IMR-90 (cell line): ENCODE data around the gene CMBL. TPM values are rescaled to one million over a fixed set of nuclear protein-coding genes. Genes with fewer than 3 reads are reported as not detected.
A peak's percentile ranks its signal among the peaks of the same experiment; 100 is the strongest.

ENCODE experiments used
- ATAC-seq: fragments of 200-7000 bp; cut with Tn5 transposase; 2 replicates; pipeline ENCODE4 v1.9.1; 2020; ENCODE audit warnings: low read depth, mild to moderate bottlenecking, moderate library complexity
- BruUV-seq: library from RNA; stranded (reverse); fragments of 400-500 nt; replicated peaks from 2 replicates; lab custom pipeline; 2021; lab: Mats Ljungman, UMichigan
- CTCF ChIA-PET: fragments of 300-600 bp; formaldehyde crosslinking; extraction: SDS; loops from one replicate; lab custom pipeline; 2021; ENCODE audit warnings: antibody characterized with exemption; lab: Yijun Ruan, JAX
- POLR2A ChIA-PET: fragments of 300-600 bp; sonication (Branson Sonifier 250); formaldehyde crosslinking; loops from one replicate; lab custom pipeline; 2022; ENCODE audit warnings: antibody characterized with exemption; ENCODE audit not compliant: unreplicated experiment; lab: Charles Lee
- DNase-seq: peaks from one replicate; pipeline ENCODE4 v3.0.0; 2013
- H2AFZ ChIP-seq: replicated peaks from 2 replicates; pipeline ENCODE3; 2013; ENCODE audit warnings: low read length, mild to moderate bottlenecking; ENCODE audit not compliant: poor library complexity
- H2AK5ac ChIP-seq: 2 replicates; pipeline ENCODE4 v1.6.1; 2013; ENCODE audit warnings: low read depth, low read length, inconsistent platforms
- H2AK9ac ChIP-seq: replicated peaks from 2 replicates; pipeline ENCODE3; 2013; ENCODE audit warnings: mild to moderate bottlenecking, low read depth, low read length, moderate library complexity; ENCODE audit not compliant: poor library complexity
- H2BK120ac ChIP-seq: 2 replicates; pipeline ENCODE4 v1.6.1; 2013; ENCODE audit warnings: low read depth, low read length, inconsistent platforms
- H2BK15ac ChIP-seq: 3 replicates; pipeline ENCODE4 v1.6.1; 2013; ENCODE audit warnings: low read depth, low read length, inconsistent platforms
- H2BK20ac ChIP-seq: 2 replicates; pipeline ENCODE4 v1.6.1; 2013; ENCODE audit warnings: low read depth, mild to moderate bottlenecking, inconsistent platforms, low read length, moderate library complexity
- H2BK5ac ChIP-seq: 2 replicates; pipeline ENCODE4 v1.6.1; 2013; ENCODE audit warnings: mild to moderate bottlenecking, low read depth, low read length, inconsistent platforms; ENCODE audit not compliant: poor library complexity, severe bottlenecking
- H3K14ac ChIP-seq: replicated peaks from 2 replicates; pipeline ENCODE4 v1.6.1; 2013; ENCODE audit warnings: low read depth, low read length, inconsistent platforms
- H3K18ac ChIP-seq: 2 replicates; pipeline ENCODE4 v1.6.1; 2013; ENCODE audit warnings: low read depth, low read length, control low read depth
- H3K23ac ChIP-seq: 2 replicates; pipeline ENCODE4 v1.6.1; 2013; ENCODE audit warnings: low read depth, low read length, inconsistent platforms
- H3K27ac ChIP-seq: 2 replicates; pipeline ENCODE4 v1.5.1; 2013; ENCODE audit warnings: mild to moderate bottlenecking, control low read depth, low read length; ENCODE audit not compliant: insufficient read depth
- H3K27me3 ChIP-seq: 2 replicates; pipeline ENCODE4 v1.6.1; 2013; ENCODE audit warnings: low read length; ENCODE audit not compliant: control insufficient read depth, insufficient read depth
- H3K36me3 ChIP-seq: 2 replicates; pipeline ENCODE4 v1.6.1; 2013; ENCODE audit warnings: low read length, mixed read lengths; ENCODE audit not compliant: control insufficient read depth, insufficient read depth
- H3K4ac ChIP-seq: 2 replicates; pipeline ENCODE4 v1.6.1; 2013; ENCODE audit warnings: low read depth, low read length, inconsistent platforms
- H3K4me1 ChIP-seq: 2 replicates; pipeline ENCODE4 v1.6.1; 2013; ENCODE audit warnings: low read length, mixed read lengths; ENCODE audit not compliant: control insufficient read depth, insufficient read depth
- H3K4me2 ChIP-seq: 2 replicates; pipeline ENCODE4 v1.6.1; 2013; ENCODE audit warnings: low read depth, mild to moderate bottlenecking, control low read depth, low read length, moderate library complexity
- H3K4me3 ChIP-seq: 2 replicates; pipeline ENCODE4 v1.5.1; 2013; ENCODE audit warnings: low read depth, mild to moderate bottlenecking, control low read depth, low read length, moderate library complexity; ENCODE audit not compliant: insufficient read depth
- H3K56ac ChIP-seq: 2 replicates; pipeline ENCODE4 v1.6.1; 2013; ENCODE audit warnings: low read length, inconsistent platforms; ENCODE audit not compliant: insufficient read depth; ENCODE audit errors: extremely low read depth
- H3K79me1 ChIP-seq, 2 experiments: 2 replicates each; pipeline ENCODE4 v1.6.1; 2013; ENCODE audit warnings: low read length in 2 of 2, inconsistent platforms in 1 of 2, low read depth in 1 of 2
- H3K9ac ChIP-seq: 2 replicates; pipeline ENCODE4 v1.6.1; 2013; ENCODE audit warnings: low read depth, low read length, control low read depth
- H3K9me1 ChIP-seq: 2 replicates; pipeline ENCODE4 v1.6.1; 2013; ENCODE audit warnings: low read length, inconsistent platforms; ENCODE audit not compliant: insufficient read depth
- H3K9me3 ChIP-seq: 2 replicates; pipeline ENCODE4 v1.6.1; 2013; ENCODE audit warnings: low read length; ENCODE audit not compliant: control insufficient read depth, insufficient read depth
- H4K20me1 ChIP-seq: 2 replicates; pipeline ENCODE4 v1.6.1; 2013; ENCODE audit warnings: low read length, inconsistent platforms; ENCODE audit not compliant: insufficient read depth
- H4K5ac ChIP-seq: 2 replicates; pipeline ENCODE4 v1.6.1; 2013; ENCODE audit warnings: mild to moderate bottlenecking, low read depth, low read length, control low read depth
- H4K8ac ChIP-seq, 2 experiments: 2 replicates each; pipeline ENCODE4 v1.6.1; 2013; ENCODE audit warnings: low read depth in 2 of 2, low read length in 2 of 2, control low read depth in 1 of 2, inconsistent platforms in 1 of 2
- H4K91ac ChIP-seq: 2 replicates; pipeline ENCODE4 v1.6.1; 2013; ENCODE audit warnings: low read depth, low read length, inconsistent platforms; ENCODE audit not compliant: insufficient read depth
- BHLHE40 ChIP-seq: fragments of 150-350 bp; IDR thresholded peaks from 2 replicates; pipeline ENCODE4 v1.6.1; 2016; ENCODE audit warnings: mild to moderate bottlenecking, low read depth, low read length
- CHD1 ChIP-seq: IDR thresholded peaks from 2 replicates; pipeline ENCODE4 v1.6.1; 2012; ENCODE audit warnings: low read depth, low read length, improper control_type of control experiment
- MAFK ChIP-seq: IDR thresholded peaks from 2 replicates; pipeline ENCODE4 v1.6.1; 2012; ENCODE audit warnings: low read depth, low read length, improper control_type of control experiment
- MAZ ChIP-seq: IDR thresholded peaks from 2 replicates; pipeline ENCODE4 v1.6.1; 2012; ENCODE audit warnings: low read depth, mild to moderate bottlenecking, low read length, improper control_type of control experiment, moderate library complexity, borderline replicate concordance
- MXI1 ChIP-seq: IDR thresholded peaks from 2 replicates; pipeline ENCODE4 v1.6.1; 2012; ENCODE audit warnings: low read depth, mild to moderate bottlenecking, low read length, moderate library complexity, borderline replicate concordance
- NFE2L2 ChIP-seq: fragments of 150-350 bp; IDR thresholded peaks from 2 replicates; pipeline ENCODE4 v1.6.1; 2016; ENCODE audit warnings: low read depth, mild to moderate bottlenecking, low read length
- POLR2A ChIP-seq: IDR thresholded peaks from 2 replicates; pipeline ENCODE4 v1.6.1; 2012; ENCODE audit warnings: mild to moderate bottlenecking, low read depth, low read length
- WGBS, 2 experiments: methylation state at CpG; one replicate each; pipeline versions ENCODE4 v1.1.5 to v1.1.7; 2013; ENCODE audit warnings: missing lambda C conversion rate in 2 of 2; ENCODE audit not compliant: insufficient read length in 1 of 2; ENCODE audit errors: extremely low coverage in 2 of 2; 5-methylcytosine and 5-hydroxymethylcytosine counted together
- dilution Hi-C: fragments of 300-500 bp; cut with HindIII; formaldehyde crosslinking; loops from one replicate; pipeline ENCODE4 v1.14.3; 2018; ENCODE audit warnings: low sequenced_read_pairs; ENCODE audit not compliant: unreplicated experiment
- in situ Hi-C: fragments of 300-500 bp; cut with MboI; formaldehyde crosslinking; loops from 3 replicates; pipeline ENCODE4 v1.14.3; 2019; ENCODE audit warnings: low sequenced_read_pairs, inconsistent platforms, mixed read lengths
- intact Hi-C: fragments of 100-400 bp; cut with micrococcal nuclease; formaldehyde crosslinking; loops from 2 replicates; pipeline ENCODE4 v1.10.0; 2022
- polyA plus RNA-seq, 3 experiments: library from polyadenylated mRNA; depleted of rRNA; stranded (reverse); fragments of >200 nt; gene quantifications; 2 replicates each; pipeline ENCODE4 v1.2.3, GENCODE V29; 2012; ENCODE audit warnings: low replicate concordance in 1 of 3
- total RNA-seq: library from RNA; depleted of rRNA; stranded (reverse); fragments of >200 nt; gene quantifications from 2 replicates; pipeline ENCODE4 v1.2.3, GENCODE V29; 2012

CMBL gene
- total and polyA plus RNA-seq, 2 of the 4 experiments (the other 2 are of a cell fraction) = 5.0 to 26.3 TPM

GRCh38 chr5:10352430-10353240 is 44.9 kb upstream of the CMBL start:
- Histone ChIP-seq H3K9ac (peak overlapping the region; percentile 83), H3K79me1 (peaks cover 0 to 27% of the 10 kb centered on the region in 2 experiments; a peak in 2 of 4 replicates), H3K9me3 (no peaks in the 10 kb centered on the region), H2BK120ac (peak overlapping the region; percentile 35), H3K36me3 (no peaks in the 10 kb centered on the region), H3K14ac (peak overlapping the region; percentile 79), H4K8ac (peak overlapping the region; percentile 84 to 85), H3K23ac (peak overlapping the region; percentile 86), H4K20me1 (peaks cover 28% of the 10 kb centered on the region), H3K4me3 (peak overlapping the region; percentile 92), H2AFZ (peak overlapping the region; percentile 97), H4K91ac (peak overlapping the region; percentile 89), H3K27ac (peak overlapping the region; percentile 84), H3K4ac (peak overlapping the region; percentile 84), H2BK5ac (peak overlapping the region; percentile 83), H3K56ac (peak overlapping the region; percentile 79; the same call in 1 of the 2 replicates), H3K9me1 (peaks cover 5% of the 10 kb centered on the region), H3K4me1 (peaks cover 10% of the 10 kb centered on the region), H4K5ac (peak overlapping the region; percentile 83), H3K27me3 (no peaks in the 10 kb centered on the region), H2BK15ac (no peak overlapping the region), H2AK9ac (peak overlapping the region; percentile 95), H3K4me2 (peak overlapping the region; percentile 94), H3K18ac (peak overlapping the region; percentile 79), H2BK20ac (no peak overlapping the region), H2AK5ac (peak overlapping the region; percentile 45)
- WGBS, 2 experiments = 0% methylated on average over 1 of the region's 19 CpGs; no CpG with 5 or more reads in 1 of the 2 experiments
- DNase-seq (peak; percentile 52), ATAC-seq (peak; percentile 21)
- POLR2A ChIA-PET = interaction anchor here (0.5 kb wide), 1 partner anchor 868 kb away, joined by 3 read pairs; no protein-coding TSS in a partner anchor
- CTCF ChIA-PET = no interaction called here
- dilution Hi-C loops (no loop called here), in situ Hi-C loops (no loop called here), intact Hi-C loops (loop anchor here (2.0 to 5.0 kb wide), 2 partner anchors 68 to 70 kb away; no protein-coding TSS in a partner anchor)
- BruUV-seq = no TSS peak
- TF ChIP-seq MAFK (peak; percentile 6; the same call in 1 of the 2 replicates), POLR2A (0 out of 2 replicates have a peak, but pooled peaks have one; percentile 30), MAZ (no peak), NFE2L2 (peak; percentile 41; the same call in 1 of the 2 replicates), BHLHE40 (no peak), CHD1 (no peak), MXI1 (no peak; the same call in 1 of the 2 replicates)
